ENCODE results near the gene ADD1. TPM values are rescaled to one million over a fixed set of nuclear protein-coding genes. Genes with fewer than 3 reads are reported as not detected.
"Not testable (repeated sequence)": the region's sequence is repeated elsewhere in the genome, so short reads cannot be mapped to it uniquely, and the experiment has no call there.

ADD1 gene
- total RNA-seq, 1 donor from 2014 or later, result 235 TPM

DNA sequence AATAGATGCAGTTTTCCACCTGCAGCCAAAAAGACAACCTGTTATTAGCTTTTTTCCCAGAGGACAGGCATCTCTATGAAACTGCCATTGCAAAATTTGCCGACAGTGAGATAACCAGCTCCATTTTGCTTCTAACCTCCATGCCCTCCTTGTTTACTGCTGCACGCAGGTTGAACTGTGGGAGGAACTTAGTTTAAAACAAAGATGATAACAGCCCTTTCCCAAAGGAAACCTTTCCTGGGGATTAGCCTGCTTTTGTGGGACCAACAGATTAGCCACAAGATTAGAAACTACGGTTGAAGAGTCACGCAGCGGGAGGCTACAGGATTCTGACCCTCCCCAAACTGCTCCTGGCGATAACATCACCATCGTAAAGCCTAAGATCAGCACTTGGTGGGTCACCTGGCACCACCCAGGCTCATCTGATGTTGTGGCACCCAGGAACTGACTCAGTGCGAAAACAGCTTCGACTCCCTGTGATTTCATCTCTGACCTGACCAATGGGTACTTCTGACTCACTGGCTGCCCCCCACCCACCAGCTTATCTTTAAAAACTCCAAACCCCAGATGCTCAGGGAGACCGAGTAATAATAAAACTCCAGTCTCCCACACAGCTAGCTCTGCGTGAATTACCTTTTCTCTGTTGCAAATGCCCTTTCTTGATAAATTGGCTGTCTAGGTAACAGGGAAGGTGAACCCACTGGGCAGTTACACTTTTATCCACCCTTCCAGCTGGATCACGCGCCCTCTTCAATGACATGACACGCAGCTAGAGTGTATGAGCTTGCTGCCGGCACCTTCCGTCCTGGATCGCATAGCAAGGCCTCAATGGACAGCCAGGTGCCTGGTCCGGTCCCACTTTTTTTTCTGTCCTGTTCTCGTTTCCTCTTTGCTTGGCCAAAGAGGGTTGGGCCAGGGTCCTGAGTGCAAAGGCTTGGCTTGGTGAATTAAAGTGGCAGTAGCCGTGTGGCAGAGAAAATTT, 92.4 kb downstream of the ADD1 start:
- peaks cover 3% of the 10 kb centered on the region for H3K36me3 Mint-ChIP-seq
- TF ChIP-seq, protein P1, sequence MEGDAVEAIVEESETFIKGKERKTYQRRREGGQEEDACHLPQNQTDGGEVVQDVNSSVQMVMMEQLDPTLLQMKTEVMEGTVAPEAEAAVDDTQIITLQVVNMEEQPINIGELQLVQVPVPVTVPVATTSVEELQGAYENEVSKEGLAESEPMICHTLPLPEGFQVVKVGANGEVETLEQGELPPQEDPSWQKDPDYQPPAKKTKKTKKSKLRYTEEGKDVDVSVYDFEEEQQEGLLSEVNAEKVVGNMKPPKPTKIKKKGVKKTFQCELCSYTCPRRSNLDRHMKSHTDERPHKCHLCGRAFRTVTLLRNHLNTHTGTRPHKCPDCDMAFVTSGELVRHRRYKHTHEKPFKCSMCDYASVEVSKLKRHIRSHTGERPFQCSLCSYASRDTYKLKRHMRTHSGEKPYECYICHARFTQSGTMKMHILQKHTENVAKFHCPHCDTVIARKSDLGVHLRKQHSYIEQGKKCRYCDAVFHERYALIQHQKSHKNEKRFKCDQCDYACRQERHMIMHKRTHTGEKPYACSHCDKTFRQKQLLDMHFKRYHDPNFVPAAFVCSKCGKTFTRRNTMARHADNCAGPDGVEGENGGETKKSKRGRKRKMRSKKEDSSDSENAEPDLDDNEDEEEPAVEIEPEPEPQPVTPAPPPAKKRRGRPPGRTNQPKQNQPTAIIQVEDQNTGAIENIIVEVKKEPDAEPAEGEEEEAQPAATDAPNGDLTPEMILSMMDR (conservative IDR thresholded peaks at IDR 0.05), result no peak
- H3K27me3 Mint-ChIP-seq, result no peaks in the 10 kb centered on the region
- no peaks in the 10 kb centered on the region for H3K9me3 Mint-ChIP-seq
- H3K4me1 Mint-ChIP-seq (ENCODE audit: unreplicated experiment), result peaks cover 22% of the 10 kb centered on the region
- DNase-seq (ENCODE audit: extremely low spot score, unreplicated experiment), result no peak
- H3K27ac Mint-ChIP-seq, result peak overlapping the region; percentile 93
- peak overlapping the region; percentile 90 for H3K4me3 Mint-ChIP-seq

DNA sequence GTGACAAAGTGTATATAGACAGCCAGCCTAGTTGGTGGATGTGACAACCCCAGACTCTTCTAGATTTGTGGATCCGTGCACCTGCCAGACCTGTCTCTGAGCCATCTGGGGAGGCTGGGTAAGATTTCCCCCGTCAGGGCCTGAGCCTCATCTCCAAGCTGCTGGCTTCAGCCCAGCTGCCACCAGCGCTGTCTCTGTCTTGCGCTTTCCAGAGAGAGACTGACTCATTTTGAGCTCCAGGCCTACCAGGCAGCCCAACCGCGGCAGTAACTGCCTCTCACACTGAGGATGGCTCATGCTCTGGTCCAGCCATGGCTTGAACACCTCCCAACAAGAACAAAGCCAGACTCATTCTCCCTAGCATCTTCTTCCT, 93.1 kb downstream of the ADD1 start:
- no peak for DNase-seq (ENCODE audit: extremely low spot score, unreplicated experiment)
- H3K9me3 Mint-ChIP-seq, result no peaks in the 10 kb centered on the region
- no peaks in the 10 kb centered on the region for H3K27me3 Mint-ChIP-seq
- peaks cover 22% of the 10 kb centered on the region for H3K4me1 Mint-ChIP-seq (ENCODE audit: unreplicated experiment)
- TF ChIP-seq, protein P1 (conservative IDR thresholded peaks at IDR 0.05), result no peak
- H3K36me3 Mint-ChIP-seq, result peaks cover 3% of the 10 kb centered on the region
- peak overlapping the region; percentile 90 for H3K4me3 Mint-ChIP-seq
- peak overlapping the region; percentile 93 for H3K27ac Mint-ChIP-seq

DNA sequence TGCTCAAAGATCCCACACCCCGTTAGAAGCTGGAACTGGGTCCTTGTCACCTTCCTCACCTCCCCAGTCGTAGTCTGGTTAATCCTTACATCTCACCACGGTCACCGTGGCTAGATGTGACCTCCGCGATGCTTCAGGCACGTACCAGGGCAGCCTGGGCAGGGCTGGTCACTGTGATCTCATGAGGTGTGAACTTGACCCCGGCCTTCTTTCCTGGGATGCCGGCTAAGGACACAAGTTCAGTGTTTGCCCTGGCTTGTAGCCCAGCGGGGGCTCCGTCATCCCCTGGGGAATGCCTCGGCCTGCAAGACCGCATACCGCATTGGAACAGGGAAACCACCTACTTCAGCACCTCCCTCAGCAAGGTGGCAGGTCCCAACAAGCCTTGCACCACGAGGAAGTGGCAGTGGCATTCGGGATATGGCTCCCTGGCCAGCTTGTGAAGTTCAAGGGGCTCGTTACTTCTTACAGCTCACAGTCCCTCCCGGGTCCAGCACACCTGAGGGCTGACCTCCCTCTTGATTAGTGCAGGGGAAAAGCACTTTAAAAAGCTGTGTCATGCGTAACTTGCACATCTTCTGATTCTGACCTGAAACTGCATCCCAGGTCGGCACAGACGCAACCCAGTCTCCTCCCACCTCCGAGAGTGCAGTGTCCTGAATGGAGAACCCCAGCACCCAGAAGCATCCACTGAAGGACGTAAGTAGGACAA, 93.7 kb downstream of the ADD1 start:
- TF ChIP-seq, protein P1 (conservative IDR thresholded peaks at IDR 0.05), result no peak
- no peaks in the 10 kb centered on the region for H3K27me3 Mint-ChIP-seq
- H3K36me3 Mint-ChIP-seq, result peaks cover 3% of the 10 kb centered on the region
- DNase-seq (ENCODE audit: extremely low spot score, unreplicated experiment), result no peak
- H3K27ac Mint-ChIP-seq, result peak overlapping the region; percentile 93
- H3K4me3 Mint-ChIP-seq, result peak overlapping the region; percentile 90
- no peaks in the 10 kb centered on the region for H3K9me3 Mint-ChIP-seq
- peaks cover 22% of the 10 kb centered on the region for H3K4me1 Mint-ChIP-seq (ENCODE audit: unreplicated experiment)

DNA sequence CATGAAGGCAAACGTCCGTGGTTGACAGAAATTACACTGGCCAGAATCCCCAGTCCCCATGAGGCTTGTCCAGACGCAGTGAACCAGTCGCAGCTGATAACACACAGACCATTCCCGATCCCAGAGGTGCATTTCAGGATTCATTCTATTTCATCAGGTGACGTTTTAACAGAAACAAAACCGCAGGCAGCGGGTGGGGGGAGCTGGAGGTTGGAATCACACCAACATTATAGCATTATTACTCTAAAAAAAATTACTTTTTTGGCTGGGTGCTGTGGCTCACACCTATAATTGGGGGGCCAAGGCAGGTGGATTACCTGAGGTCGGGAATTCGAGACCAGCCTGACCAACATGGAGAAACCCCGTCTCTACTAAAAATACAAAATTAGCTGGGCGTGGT, 94.3 kb downstream of the ADD1 start:
- H3K36me3 Mint-ChIP-seq, result peaks cover 3% of the 10 kb centered on the region
- H3K27ac Mint-ChIP-seq, result no peak overlapping the region
- no peak for DNase-seq (ENCODE audit: extremely low spot score, unreplicated experiment)
- H3K9me3 Mint-ChIP-seq, result no peaks in the 10 kb centered on the region
- peaks cover 22% of the 10 kb centered on the region for H3K4me1 Mint-ChIP-seq (ENCODE audit: unreplicated experiment)
- TF ChIP-seq, protein P1 (conservative IDR thresholded peaks at IDR 0.05), result no peak
- no peak overlapping the region for H3K4me3 Mint-ChIP-seq
- no peaks in the 10 kb centered on the region for H3K27me3 Mint-ChIP-seq

DNA sequence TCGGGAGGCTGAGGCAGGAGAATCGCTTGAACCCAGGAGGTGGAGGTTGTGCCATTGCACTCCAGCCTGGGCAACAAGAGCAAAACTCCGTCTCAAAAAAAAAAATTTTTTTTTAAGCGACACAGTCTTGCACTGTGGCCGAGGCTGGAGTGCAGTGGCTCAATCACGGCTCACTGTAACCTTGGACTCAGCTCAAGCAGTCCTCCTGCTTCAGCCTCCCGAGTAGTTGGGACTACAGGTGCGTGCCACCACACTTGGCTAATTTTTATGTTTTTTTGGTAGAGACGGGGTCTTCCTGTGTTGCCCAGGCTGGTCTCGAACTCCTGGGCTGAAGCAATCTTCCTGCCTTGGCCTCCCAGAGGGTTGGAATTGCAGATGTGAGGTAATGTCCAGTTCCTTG, 94.8 kb downstream of the ADD1 start:
- not testable (repeated sequence) for H3K27ac Mint-ChIP-seq; DNase-seq (ENCODE audit: extremely low spot score, unreplicated experiment); H3K9me3 Mint-ChIP-seq; H3K4me3 Mint-ChIP-seq; H3K27me3 Mint-ChIP-seq; H3K36me3 Mint-ChIP-seq
- peaks cover 18% of the 10 kb centered on the region for H3K4me1 Mint-ChIP-seq (ENCODE audit: unreplicated experiment)

DNA sequence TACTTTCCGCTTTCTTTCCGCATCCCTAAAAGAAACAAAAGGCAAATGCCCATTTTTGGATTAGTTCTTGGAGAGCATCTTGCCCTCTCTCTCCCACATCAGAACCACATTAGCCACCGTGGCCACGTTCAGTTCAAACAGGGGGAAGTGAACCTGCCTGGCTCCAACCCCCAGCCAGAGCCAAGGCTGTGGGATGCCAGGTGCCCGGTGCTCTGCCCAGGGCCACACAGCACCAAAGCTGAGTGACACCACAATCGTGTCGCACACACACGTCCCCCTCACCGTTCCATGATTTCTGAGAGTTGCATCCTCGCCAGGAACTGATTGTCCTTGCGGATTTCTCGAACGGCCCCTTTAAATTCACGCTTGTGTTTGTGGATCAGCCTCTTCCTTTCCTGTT, 95.3 kb downstream of the ADD1 start:
- TF ChIP-seq, protein P1 (conservative IDR thresholded peaks at IDR 0.05), result no peak
- H3K36me3 Mint-ChIP-seq, result peaks cover 3% of the 10 kb centered on the region
- H3K4me1 Mint-ChIP-seq (ENCODE audit: unreplicated experiment), result peaks cover 18% of the 10 kb centered on the region
- no peak for DNase-seq (ENCODE audit: extremely low spot score, unreplicated experiment)
- H3K27ac Mint-ChIP-seq, result no peak overlapping the region
- H3K9me3 Mint-ChIP-seq, result no peaks in the 10 kb centered on the region
- H3K27me3 Mint-ChIP-seq, result no peaks in the 10 kb centered on the region
- H3K4me3 Mint-ChIP-seq, result peak overlapping the region; percentile 52

All from type B pancreatic cell (in vitro differentiated cells).